ENCODE results near the gene PGA5.

- TF ChIP-seq CTCF (IDR thresholded peaks at IDR 0.05) = no peak
- no peak for TF ChIP-seq POLR2A (IDR thresholded peaks at IDR 0.05)
Measured at GRCh38 chr11:61268588-61269250, 27.7 kb downstream of the PGA5 start.

All from adrenal gland (tissue), 5 donors.